Stomach (tissue), 9 donors: ENCODE results near the gene ADAMTS10. TPM values are rescaled to one million over a fixed set of nuclear protein-coding genes. Genes with fewer than 3 reads are reported as not detected.

Source experiments
- DNase-seq, 2 donors: peaks; one replicate each; pipeline versions ENCODE4 v3.0.0 to v3.0.0-alpha.2; 2013 to 2019
- H3K27ac ChIP-seq, 5 donors: fragments of 200-600 bp in 4 of 5; sonication (generic) in 4 of 5; one replicate each; pipeline ENCODE4 v1.5.1; 2013 to 2019; ENCODE audit warnings: mild to moderate bottlenecking in 1 of 5, moderate library complexity in 1 of 5
- H3K27me3 ChIP-seq, 3 donors: fragments of 200-600 bp; sonication (generic); one replicate each; pipeline ENCODE4 v1.5.1; 2017 to 2019; ENCODE audit warnings: mixed run types in 1 of 3
- H3K36me3 ChIP-seq, 4 donors: fragments of 200-600 bp; sonication (generic); 1 replicate in 3 of 4; 2 replicates in 1 of 4; pipeline ENCODE4 v1.5.1; 2016 to 2019
- H3K4me1 ChIP-seq, 4 donors: fragments of 200-600 bp; sonication (generic); one replicate each; pipeline ENCODE4 v1.5.1; 2016 to 2019
- H3K4me3 ChIP-seq, 4 donors: fragments of 200-600 bp; sonication (generic) in 3 of 4; one replicate each; pipeline ENCODE4 v1.5.1; 2016 to 2019; ENCODE audit warnings: mild to moderate bottlenecking in 1 of 4
- H3K9me3 ChIP-seq, 4 donors: fragments of 200-600 bp; sonication (generic); one replicate each; pipeline ENCODE4 v1.5.1; 2016 to 2019
- EP300 ChIP-seq: sonication (generic); formaldehyde crosslinking; IDR thresholded peaks from one replicate; pipeline ENCODE4 v1.6.1; 2017; ENCODE audit warnings: antibody characterized with exemption
- POLR2A ChIP-seq, 4 donors: fragments of 450-650 bp; IDR thresholded peaks; one replicate each; pipeline ENCODE4 v1.6.1; 2016; ENCODE audit warnings: antibody characterized with exemption in 4 of 4, control low read depth in 2 of 4, mild to moderate bottlenecking in 1 of 4, moderate library complexity in 1 of 4
- POLR2AphosphoS5 ChIP-seq, 3 donors: sonication (generic); formaldehyde crosslinking; IDR thresholded peaks; one replicate each; pipeline ENCODE4 v1.6.1; 2016; ENCODE audit warnings: antibody characterized with exemption in 3 of 3
- WGBS, 5 donors: extraction: QIAGEN DNeasy Blood & Tissue Kit in 3 of 5; methylation state at CpG; one replicate each; pipeline versions ENCODE4 v1.1.5 to v1.1.7; 2013 to 2018; 5-methylcytosine and 5-hydroxymethylcytosine counted together
- intact Hi-C: fragments of 100-400 bp; cut with DNase I; formaldehyde crosslinking; loops from one replicate; pipeline ENCODE4 v1.15.1; 2023; ENCODE audit warnings: low total_unique reads
- polyA plus RNA-seq, 3 donors: library from polyadenylated mRNA; stranded (reverse); fragments of 200-250 nt; gene quantifications; one replicate each; pipeline ENCODE4 v1.2.3, GENCODE V29; 2013
- total RNA-seq, 5 donors: library from RNA; depleted of rRNA; stranded (reverse); fragments of >200 nt; gene quantifications; one replicate each; pipeline versions ENCODE4 v1.1.0 to v1.2.3, GENCODE V29; 2014 to 2016
- TF ChIP-seq, protein P1 (sequence below), 7 experiments: fragments of 450-650 bp in 4 of 7; fragments of 200-600 bp in 3 of 7; sonication (generic) in 3 of 7; IDR thresholded peaks; one replicate each; pipeline ENCODE4 v1.5.1; 2016 to 2019; ENCODE audit warnings: antibody characterized with exemption in 7 of 7, control low read depth in 2 of 7, mild to moderate bottlenecking in 1 of 7
- donor health status: healthy with polysubstance abuse.
- donor health status: Bipolar disorder and iron deficiency.
- donor health status: healthy.

Gene ADAMTS10
- total and polyA plus RNA-seq, 8 donors, result 1.9 to 28.5 (median 7.6) TPM

DNA sequence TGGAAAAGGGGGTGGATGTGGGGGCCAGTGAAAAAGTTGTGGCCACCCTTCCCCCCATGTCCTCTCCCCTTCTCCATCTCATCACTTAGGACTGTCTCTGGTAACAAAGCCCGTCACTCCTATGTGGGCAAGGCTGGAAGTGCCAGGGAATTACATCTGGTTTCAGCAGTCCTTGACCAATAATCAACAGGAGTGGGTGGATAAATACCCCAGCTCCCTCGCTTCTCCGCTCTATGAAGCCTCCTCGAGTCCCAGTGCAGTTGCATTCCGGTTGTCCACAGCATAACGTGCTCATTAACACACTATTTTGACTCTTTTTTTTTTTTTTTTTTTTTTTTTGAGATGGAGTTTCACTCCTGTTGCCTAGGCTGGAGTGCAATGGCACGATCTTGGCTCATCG is 64.8 kb downstream of the ADAMTS10 start:
- H3K36me3 ChIP-seq, result peaks cover 0 to 69% (median 46%) of the 10 kb centered on the region in 4 donors
- no peaks in the 10 kb centered on the region for H3K4me1 ChIP-seq
- DNase-seq, result no peak
- no peak overlapping the region for H3K4me3 ChIP-seq
- intact Hi-C loops, result no loop called here
- TF ChIP-seq EP300 (no peak), POLR2A (IDR thresholded peaks at IDR 0.05) (no peak), POLR2AphosphoS5 (IDR thresholded peaks at IDR 0.05) (no peak)
- TF ChIP-seq, protein P1, sequence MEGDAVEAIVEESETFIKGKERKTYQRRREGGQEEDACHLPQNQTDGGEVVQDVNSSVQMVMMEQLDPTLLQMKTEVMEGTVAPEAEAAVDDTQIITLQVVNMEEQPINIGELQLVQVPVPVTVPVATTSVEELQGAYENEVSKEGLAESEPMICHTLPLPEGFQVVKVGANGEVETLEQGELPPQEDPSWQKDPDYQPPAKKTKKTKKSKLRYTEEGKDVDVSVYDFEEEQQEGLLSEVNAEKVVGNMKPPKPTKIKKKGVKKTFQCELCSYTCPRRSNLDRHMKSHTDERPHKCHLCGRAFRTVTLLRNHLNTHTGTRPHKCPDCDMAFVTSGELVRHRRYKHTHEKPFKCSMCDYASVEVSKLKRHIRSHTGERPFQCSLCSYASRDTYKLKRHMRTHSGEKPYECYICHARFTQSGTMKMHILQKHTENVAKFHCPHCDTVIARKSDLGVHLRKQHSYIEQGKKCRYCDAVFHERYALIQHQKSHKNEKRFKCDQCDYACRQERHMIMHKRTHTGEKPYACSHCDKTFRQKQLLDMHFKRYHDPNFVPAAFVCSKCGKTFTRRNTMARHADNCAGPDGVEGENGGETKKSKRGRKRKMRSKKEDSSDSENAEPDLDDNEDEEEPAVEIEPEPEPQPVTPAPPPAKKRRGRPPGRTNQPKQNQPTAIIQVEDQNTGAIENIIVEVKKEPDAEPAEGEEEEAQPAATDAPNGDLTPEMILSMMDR (IDR thresholded peaks at IDR 0.05), result no peak
- H3K9me3 ChIP-seq, result no peaks in the 10 kb centered on the region
- 96 to 99% (median 97%) methylated on average over 7 to 8 of the region's 8 CpGs for WGBS, 5 donors
- no peaks in the 10 kb centered on the region for H3K27me3 ChIP-seq
- H3K27ac ChIP-seq, result no peak overlapping the region

DNA sequence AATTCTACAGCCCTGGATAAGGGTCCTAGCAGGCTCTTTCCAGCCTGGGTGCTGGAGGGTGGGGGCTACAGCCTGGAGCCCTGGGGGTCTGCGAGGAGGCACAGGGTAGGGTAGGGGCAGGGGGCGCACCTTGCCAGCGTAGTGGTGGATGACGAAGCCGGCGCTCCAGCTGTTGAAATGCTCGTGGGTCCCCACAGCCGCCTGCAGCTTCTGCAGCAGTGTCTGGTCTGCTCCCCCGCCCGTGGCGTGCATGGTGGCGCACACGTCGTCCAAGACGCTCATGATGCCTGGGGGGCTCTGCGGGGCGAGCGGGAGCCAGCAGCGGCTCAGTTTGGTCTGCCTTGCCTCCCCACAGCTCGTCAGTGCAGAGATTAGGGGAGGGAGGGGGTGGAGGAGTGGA is 66.3 kb downstream of the ADAMTS10 start:
- no peak for TF ChIP-seq EP300
- no peak for TF ChIP-seq POLR2AphosphoS5 (IDR thresholded peaks at IDR 0.05)
- TF ChIP-seq, protein P1 (IDR thresholded peaks at IDR 0.05), result no peak
- TF ChIP-seq POLR2A (IDR thresholded peaks at IDR 0.05), result no peak
- 92 to 98% (median 95%) methylated on average over 20 of the region's 20 CpGs for WGBS, 5 donors
- Histone ChIP-seq H3K27ac (no peak overlapping the region), H3K4me1 (no peaks in the 10 kb centered on the region), H3K9me3 (no peaks in the 10 kb centered on the region), H3K27me3 (no peaks in the 10 kb centered on the region), H3K36me3 (peaks cover 0 to 69% (median 46%) of the 10 kb centered on the region in 4 donors), H3K4me3 (no peak overlapping the region)
- intact Hi-C loops, result no loop called here
- DNase-seq, result no peak

DNA sequence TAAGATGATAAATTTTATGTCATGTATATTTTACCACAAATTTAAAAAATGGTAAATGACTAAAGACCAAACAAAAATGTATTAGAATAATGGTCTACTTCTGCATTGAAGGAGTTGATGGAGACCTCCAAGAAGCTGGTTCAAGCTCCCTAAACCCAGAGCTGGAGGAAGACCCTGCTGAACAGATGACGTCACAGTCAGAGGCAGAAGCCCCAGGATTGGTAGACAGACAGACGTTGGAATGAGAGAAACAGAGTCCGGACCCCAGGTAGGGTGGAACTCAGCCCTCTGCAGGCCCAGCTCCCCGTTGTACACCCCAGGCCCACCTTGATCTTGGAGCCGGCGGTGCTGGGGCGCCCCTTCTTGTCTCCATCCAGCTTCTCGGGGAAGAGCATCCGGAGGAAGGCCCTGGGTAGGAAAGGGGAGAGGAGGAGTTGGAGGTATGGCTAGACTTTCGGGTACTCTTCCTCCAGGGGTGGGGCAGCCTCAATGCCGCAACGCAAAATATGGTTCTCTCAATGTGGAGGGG is 70.8 kb downstream of the ADAMTS10 start:
- Histone ChIP-seq H3K4me3 (no peak overlapping the region), H3K36me3 (peaks cover 0 to 59% (median 15%) of the 10 kb centered on the region in 4 donors), H3K27ac (no peak overlapping the region), H3K27me3 (peaks cover 0 to 5% (median 0%) of the 10 kb centered on the region in 3 donors), H3K4me1 (no peaks in the 10 kb centered on the region), H3K9me3 (no peaks in the 10 kb centered on the region)
- intact Hi-C loops, result no loop called here
- DNase-seq, result no peak
- WGBS, 5 donors, result 89 to 95% (median 94%) methylated on average over 12 of the region's 12 CpGs
- TF ChIP-seq EP300, result no peak
- no peak for TF ChIP-seq POLR2A (IDR thresholded peaks at IDR 0.05)
- TF ChIP-seq, protein P1 (IDR thresholded peaks at IDR 0.05), result no peak
- no peak for TF ChIP-seq POLR2AphosphoS5 (IDR thresholded peaks at IDR 0.05)

DNA sequence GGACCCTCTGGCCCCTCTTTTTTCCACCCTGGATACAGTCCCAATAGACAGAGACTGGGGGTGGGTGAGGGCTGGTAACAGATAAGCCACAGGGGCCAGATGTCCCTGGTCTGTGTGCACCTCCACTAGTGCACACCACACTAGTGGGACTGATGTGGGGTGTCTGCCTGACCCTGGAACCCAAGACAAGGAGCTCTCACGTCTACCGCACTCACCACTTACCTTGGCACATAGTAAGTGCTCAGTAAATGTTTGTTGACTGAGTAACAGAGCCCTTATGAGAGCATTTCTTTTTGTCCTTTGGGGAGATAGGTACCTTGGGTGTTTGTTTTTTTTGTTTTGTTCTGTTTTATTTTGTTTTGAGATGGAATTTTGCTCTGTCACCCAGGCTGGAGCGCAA is 73.4 kb downstream of the ADAMTS10 start:
- TF ChIP-seq POLR2A (IDR thresholded peaks at IDR 0.05), result no peak
- TF ChIP-seq, protein P1 (IDR thresholded peaks at IDR 0.05), result no peak
- no peak for TF ChIP-seq POLR2AphosphoS5 (IDR thresholded peaks at IDR 0.05)
- TF ChIP-seq EP300, result no peak
- no peak overlapping the region for H3K27ac ChIP-seq
- H3K9me3 ChIP-seq, result no peaks in the 10 kb centered on the region
- no peak for DNase-seq
- intact Hi-C loops, result no loop called here
- H3K4me1 ChIP-seq, result no peaks in the 10 kb centered on the region
- H3K27me3 ChIP-seq, result peaks cover 0 to 5% (median 0%) of the 10 kb centered on the region in 3 donors
- WGBS, 5 donors, result 87 to 96% (median 90%) methylated on average over 3 of the region's 3 CpGs
- H3K4me3 ChIP-seq, result no peak overlapping the region
- H3K36me3 ChIP-seq, result peaks cover 0 to 41% (median 10%) of the 10 kb centered on the region in 4 donors
